WTC11 (cell line): ENCODE measurements around the gene IL31.

Experiments used
- CTCF ChIP-seq: fragments of 200-600 bp; IDR thresholded peaks from 2 replicates; pipeline ENCODE4 v1.8.0; 2022; ENCODE audit warnings: antibody characterized with exemption
- ETV6 ChIP-seq: sonication (generic); formaldehyde crosslinking; IDR thresholded peaks from 2 replicates; pipeline ENCODE4 v1.8.1; 2022; ENCODE audit warnings: mild to moderate bottlenecking, missing genetic modification reagents
- HMGXB4 ChIP-seq: sonication (generic); formaldehyde crosslinking; IDR thresholded peaks from 2 replicates; pipeline ENCODE4 v1.8.1; 2023; ENCODE audit warnings: mild to moderate bottlenecking, moderate library complexity, missing genetic modification reagents
- JUN ChIP-seq: sonication (generic); formaldehyde crosslinking; IDR thresholded peaks from 2 replicates; pipeline ENCODE4 v1.8.0; 2023; ENCODE audit warnings: mild to moderate bottlenecking, missing genetic modification reagents
- MAX ChIP-seq: sonication (generic); formaldehyde crosslinking; IDR thresholded peaks from 2 replicates; pipeline ENCODE4 v1.8.0; 2022; ENCODE audit warnings: mild to moderate bottlenecking, missing genetic modification reagents
- NFYB ChIP-seq: sonication (generic); formaldehyde crosslinking; conservative IDR thresholded peaks from 2 replicates; pipeline ENCODE4 v1.8.0; 2022; ENCODE audit warnings: low read depth, missing genetic modification reagents

- TF ChIP-seq CTCF (no peak), JUN (CRISPR knock-in tag) (no peak), HMGXB4 (CRISPR knock-in tag) (no peak), NFYB (CRISPR knock-in tag) (no peak), MAX (no peak), ETV6 (CRISPR knock-in tag) (no peak)
Observed at GRCh38 chr12:122172262-122172939, 1.6 kb downstream of the IL31 start.
